NOMO-1 treated with DMSO at 0.1 percent for 48 hours (cell line): ENCODE results near the gene LAMA5.

Experiments
- DNase-seq: peaks from one replicate; lab custom pipeline; 2025; ENCODE audit not compliant: unreplicated experiment; lab: John Stamatoyannopoulos, UW

Gene LAMA5

DNA sequence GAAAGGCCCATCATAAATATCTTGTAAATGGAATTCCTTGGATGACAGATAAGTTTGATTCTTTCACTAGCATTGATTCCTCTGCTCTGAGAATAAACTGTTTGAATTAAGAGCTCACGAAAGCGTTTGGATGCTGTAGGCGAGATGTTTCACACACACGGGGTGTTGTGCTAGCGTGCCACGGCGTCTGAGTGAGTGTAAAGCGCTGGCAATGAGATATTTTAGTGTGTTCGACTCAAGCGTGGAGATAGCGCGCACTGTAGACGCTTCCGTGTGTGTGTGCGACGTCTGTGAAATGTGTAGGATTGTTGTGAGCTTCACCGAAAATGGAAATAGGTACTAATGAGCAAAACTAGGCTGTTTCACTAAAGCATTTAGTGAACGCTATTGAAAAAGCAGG lies 93.7 kb downstream of the LAMA5 start:
- DNase-seq, result no peak

GRCh38 chr20:62272200-62272599 lies 94.9 kb downstream of the LAMA5 start:
- no peak for DNase-seq

- DNase-seq, result no peak
Measured at GRCh38 chr20:62269871-62270270, 97.2 kb downstream of the LAMA5 start.

DNA sequence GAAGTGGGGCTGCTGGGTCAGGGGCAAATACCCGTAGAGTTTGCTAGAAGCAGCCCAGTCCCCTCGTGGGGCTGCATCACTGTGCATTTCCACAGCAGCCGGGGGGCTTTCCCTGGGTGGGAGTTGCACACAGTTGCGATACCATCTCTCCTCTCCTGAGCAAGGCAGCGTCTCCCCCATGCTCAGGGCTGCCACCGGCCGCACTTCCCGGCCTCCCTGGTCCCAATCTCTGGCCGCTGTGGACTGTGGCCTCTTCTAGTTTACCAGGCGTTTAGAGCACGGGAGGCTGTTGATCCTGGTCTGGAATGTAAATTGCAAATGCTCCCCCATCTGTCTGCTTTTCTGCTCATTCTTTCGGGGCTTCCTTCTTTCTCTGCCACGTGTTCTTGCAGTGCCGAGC lies 97.7 kb downstream of the LAMA5 start:
- DNase-seq, result no peak

DNA sequence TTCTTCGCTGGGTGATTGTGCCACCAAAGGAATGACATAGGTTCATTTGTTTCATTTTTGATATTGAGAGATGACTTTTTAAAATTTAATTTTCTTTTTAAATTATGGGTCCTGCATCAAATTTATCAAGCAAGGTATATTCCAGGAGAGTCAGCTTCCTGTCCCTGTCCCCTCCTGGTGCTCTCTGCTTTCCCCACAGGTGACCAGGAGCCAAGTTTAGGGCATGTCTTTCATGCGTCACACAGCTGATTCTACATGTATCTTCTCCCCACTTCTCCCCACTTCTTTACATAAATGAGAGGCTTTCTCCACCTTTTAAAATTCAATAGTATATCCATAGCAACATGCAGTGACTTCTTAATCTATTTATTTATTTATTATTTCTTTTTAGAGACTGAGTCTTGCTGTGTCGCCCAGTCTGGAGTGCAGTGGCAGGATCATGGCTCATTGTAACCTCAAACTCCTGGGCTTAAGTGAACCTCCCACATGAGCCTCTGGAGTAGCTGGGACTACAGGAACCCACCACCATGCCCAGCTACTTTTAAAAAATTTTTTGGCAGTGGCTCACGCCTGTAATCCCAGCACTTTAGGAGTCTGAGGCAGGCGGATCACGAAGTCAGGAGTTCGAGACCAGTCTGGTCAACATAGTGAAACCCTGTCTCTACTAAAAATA lies 98.7 kb downstream of the LAMA5 start:
- no peak for DNase-seq

GRCh38 chr20:62267543-62267942 lies 99.6 kb downstream of the LAMA5 start:
- DNase-seq, result no peak

GRCh38 chr20:62266851-62267250 lies 100.3 kb downstream of the LAMA5 start:
- no peak for DNase-seq

GRCh38 chr20:62266340-62266739 lies 100.8 kb downstream of the LAMA5 start:
- DNase-seq, result no peak

- no peak for DNase-seq
Measured at GRCh38 chr20:62265365-62265764, 101.7 kb downstream of the LAMA5 start.

DNA sequence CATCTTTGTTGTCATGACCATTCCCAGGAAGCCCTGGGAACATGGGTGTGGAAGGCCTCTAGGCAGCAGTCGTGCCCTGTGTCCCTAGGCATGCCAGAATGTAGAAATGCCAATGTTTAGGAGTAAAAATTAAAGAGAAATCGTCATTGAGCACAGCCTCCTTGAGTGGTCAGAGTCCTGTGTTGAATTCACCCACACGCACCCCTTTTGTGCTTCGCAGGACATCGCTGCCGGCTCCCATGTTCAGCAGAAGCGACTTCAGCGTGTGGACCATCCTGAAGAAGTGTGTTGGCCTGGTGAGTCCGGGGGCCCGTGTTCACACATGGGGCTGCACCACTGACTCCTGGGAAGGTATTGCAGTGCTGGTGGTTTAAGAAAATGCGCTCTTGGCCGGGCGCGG lies 103.7 kb downstream of the LAMA5 start:
- DNase-seq, result no peak

DNA sequence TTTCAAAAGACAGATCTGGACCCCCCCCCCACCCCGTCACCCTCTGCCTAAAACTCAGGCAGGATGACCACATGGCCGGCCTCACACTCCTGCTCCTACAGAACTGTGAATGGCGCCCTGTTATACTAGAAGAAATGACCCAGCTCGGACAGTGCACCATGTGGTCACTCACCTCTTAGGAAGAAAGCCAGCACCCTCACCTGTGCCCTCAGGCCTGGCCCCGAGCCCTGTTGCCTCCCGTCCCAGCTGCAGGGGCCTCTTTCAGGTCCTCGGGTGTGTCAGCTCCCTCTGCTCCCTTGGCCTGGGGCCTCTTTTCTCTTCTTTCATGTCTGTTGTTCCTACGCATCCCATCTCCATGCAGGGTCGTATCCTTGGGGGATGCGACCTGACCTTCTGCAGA lies 105.0 kb downstream of the LAMA5 start:
- no peak for DNase-seq

GRCh38 chr20:62259294-62259565 lies 107.9 kb downstream of the LAMA5 start:
- no peak for DNase-seq
